T-helper 2 cell treated with Interferon-gamma antibody and Interleukin-4, amounts not matched to agents 5 μg/mL and 100 μg/mL, for 36 hours (primary cell): Measurements from ENCODE around the gene OSBPL3.

Experiments used
- DNase-seq: peaks from one replicate; pipeline ENCODE4 v3.0.0; 2021; ENCODE audit warnings: low spot score
- H3K27ac Mint-ChIP-seq: one replicate; pipeline ENCODE4 v1.8.0; 2021; ENCODE audit warnings: mild to moderate bottlenecking, mixed read lengths
- H3K27me3 Mint-ChIP-seq: one replicate; pipeline ENCODE4 v1.8.0; 2021; ENCODE audit warnings: low read depth, mixed read lengths
- H3K36me3 Mint-ChIP-seq: one replicate; pipeline ENCODE4 v1.8.0; 2021; ENCODE audit warnings: low read depth, mixed read lengths
- H3K4me1 Mint-ChIP-seq: one replicate; pipeline ENCODE4 v1.8.0; 2021; ENCODE audit warnings: low read depth, mixed read lengths
- H3K4me3 Mint-ChIP-seq: one replicate; pipeline ENCODE4 v1.8.0; 2022; ENCODE audit warnings: mild to moderate bottlenecking, moderate library complexity, mixed read lengths
- H3K9me3 Mint-ChIP-seq: one replicate; pipeline ENCODE4 v1.8.0; 2021; ENCODE audit warnings: mixed read lengths

Gene OSBPL3

GRCh38 chr7:24769014-24769830 lies 210.8 kb downstream of the OSBPL3 start:
- DNase-seq = no peak
- peaks cover 13% of the 10 kb centered on the region for H3K9me3 Mint-ChIP-seq

GRCh38 chr7:24767878-24768569 lies 212.0 kb downstream of the OSBPL3 start:
- peaks cover 36% of the 10 kb centered on the region for H3K27me3 Mint-ChIP-seq
- no peak for DNase-seq

More at GRCh38 chr7:24769014-24769830, 210.8 kb downstream of the OSBPL3 start:
- Mint-ChIP-seq H3K4me1 (peaks cover 25% of the 10 kb centered on the region), H3K27ac (peak overlapping the region; percentile 61), H3K36me3 (peaks cover 8% of the 10 kb centered on the region), H3K27me3 (peaks cover 27% of the 10 kb centered on the region), H3K4me3 (peak overlapping the region; percentile 48)

GRCh38 chr7:24764972-24765744 lies 214.8 kb downstream of the OSBPL3 start:
- Mint-ChIP-seq H3K9me3 (peaks cover 2% of the 10 kb centered on the region), H3K27me3 (peaks cover 46% of the 10 kb centered on the region), H3K4me1 (peaks cover 16% of the 10 kb centered on the region), H3K36me3 (peaks cover under 1% of the 10 kb centered on the region), H3K27ac (no peak overlapping the region), H3K4me3 (no peak overlapping the region)
- DNase-seq = no peak

More at GRCh38 chr7:24767878-24768569, 212.0 kb downstream of the OSBPL3 start:
- Mint-ChIP-seq H3K36me3 (peaks cover 8% of the 10 kb centered on the region), H3K27ac (no peak overlapping the region), H3K4me1 (peaks cover 21% of the 10 kb centered on the region), H3K9me3 (peaks cover 13% of the 10 kb centered on the region), H3K4me3 (no peak overlapping the region)

- H3K4me1 Mint-ChIP-seq = peaks cover 10% of the 10 kb centered on the region
- no peak for DNase-seq
- H3K9me3 Mint-ChIP-seq = no peaks in the 10 kb centered on the region
- no peaks in the 10 kb centered on the region for H3K36me3 Mint-ChIP-seq
- H3K4me3 Mint-ChIP-seq = no peak overlapping the region
- no peak overlapping the region for H3K27ac Mint-ChIP-seq
- peaks cover 51% of the 10 kb centered on the region for H3K27me3 Mint-ChIP-seq
These were observed 216.0 kb downstream of the OSBPL3 start for GRCh38 chr7:24764011-24764410.

GRCh38 chr7:24763303-24763901 lies 216.6 kb downstream of the OSBPL3 start:
- Mint-ChIP-seq H3K9me3 (no peaks in the 10 kb centered on the region), H3K4me3 (no peak overlapping the region), H3K27me3 (peaks cover 56% of the 10 kb centered on the region), H3K36me3 (no peaks in the 10 kb centered on the region), H3K4me1 (peaks cover 6% of the 10 kb centered on the region), H3K27ac (no peak overlapping the region)
- DNase-seq = no peak

GRCh38 chr7:24762771-24763170 lies 217.2 kb downstream of the OSBPL3 start:
- Mint-ChIP-seq H3K9me3 (no peaks in the 10 kb centered on the region), H3K27ac (no peak overlapping the region), H3K4me3 (no peak overlapping the region), H3K36me3 (no peaks in the 10 kb centered on the region), H3K4me1 (peaks cover 5% of the 10 kb centered on the region), H3K27me3 (peaks cover 56% of the 10 kb centered on the region)
- no peak for DNase-seq

GRCh38 chr7:24760968-24761367 lies 219.0 kb downstream of the OSBPL3 start:
- Mint-ChIP-seq H3K4me3 (no peak overlapping the region), H3K36me3 (no peaks in the 10 kb centered on the region), H3K9me3 (no peaks in the 10 kb centered on the region), H3K27me3 (peaks cover 59% of the 10 kb centered on the region), H3K27ac (no peak overlapping the region), H3K4me1 (peaks cover 14% of the 10 kb centered on the region)
- no peak for DNase-seq

GRCh38 chr7:24757353-24758275 lies 222.4 kb downstream of the OSBPL3 start, which contains the start of gene GSDME:
Gene GSDME (minus strand): TSS chr7:24757464. CDS start chr7:24749774, 7,690 bp downstream.
- peak within 1 kb of the TSS; percentile 89 for H3K4me3 Mint-ChIP-seq
- H3K4me1 Mint-ChIP-seq = peaks cover 27% of the 10 kb centered on the region
- peaks cover 44% of the 10 kb centered on the region for H3K27me3 Mint-ChIP-seq
- peak within 1 kb of the TSS; percentile 53 for H3K27ac Mint-ChIP-seq
- H3K9me3 Mint-ChIP-seq = no peaks in the 10 kb centered on the region
- peak; percentile 48 for DNase-seq
- H3K36me3 Mint-ChIP-seq = no peaks in the 10 kb centered on the region

GRCh38 chr7:24756545-24757352 lies 223.2 kb downstream of the OSBPL3 start:
- Mint-ChIP-seq H3K4me1 (peaks cover 27% of the 10 kb centered on the region), H3K27ac (peak overlapping the region; percentile 53), H3K9me3 (no peaks in the 10 kb centered on the region), H3K27me3 (peaks cover 47% of the 10 kb centered on the region), H3K36me3 (no peaks in the 10 kb centered on the region), H3K4me3 (peak overlapping the region; percentile 89)
- DNase-seq = peak; percentile 29

GRCh38 chr7:24755541-24756407 lies 224.2 kb downstream of the OSBPL3 start:
- Mint-ChIP-seq H3K36me3 (no peaks in the 10 kb centered on the region), H3K4me1 (peaks cover 27% of the 10 kb centered on the region), H3K27me3 (peaks cover 38% of the 10 kb centered on the region), H3K4me3 (peak overlapping the region; percentile 89), H3K27ac (peak overlapping the region; percentile 53), H3K9me3 (no peaks in the 10 kb centered on the region)
- DNase-seq = peak; percentile 33

- no peaks in the 10 kb centered on the region for H3K9me3 Mint-ChIP-seq
- H3K4me1 Mint-ChIP-seq = peaks cover 27% of the 10 kb centered on the region
- H3K4me3 Mint-ChIP-seq = peak overlapping the region; percentile 89
- H3K27me3 Mint-ChIP-seq = peaks cover 37% of the 10 kb centered on the region
- no peaks in the 10 kb centered on the region for H3K36me3 Mint-ChIP-seq
- peak overlapping the region; percentile 35 for H3K27ac Mint-ChIP-seq
- no peak for DNase-seq
These were observed 225.0 kb downstream of the OSBPL3 start for GRCh38 chr7:24754906-24755506.
